ENCODE data around the gene ACVRL1.

Gene ACVRL1

DNA sequence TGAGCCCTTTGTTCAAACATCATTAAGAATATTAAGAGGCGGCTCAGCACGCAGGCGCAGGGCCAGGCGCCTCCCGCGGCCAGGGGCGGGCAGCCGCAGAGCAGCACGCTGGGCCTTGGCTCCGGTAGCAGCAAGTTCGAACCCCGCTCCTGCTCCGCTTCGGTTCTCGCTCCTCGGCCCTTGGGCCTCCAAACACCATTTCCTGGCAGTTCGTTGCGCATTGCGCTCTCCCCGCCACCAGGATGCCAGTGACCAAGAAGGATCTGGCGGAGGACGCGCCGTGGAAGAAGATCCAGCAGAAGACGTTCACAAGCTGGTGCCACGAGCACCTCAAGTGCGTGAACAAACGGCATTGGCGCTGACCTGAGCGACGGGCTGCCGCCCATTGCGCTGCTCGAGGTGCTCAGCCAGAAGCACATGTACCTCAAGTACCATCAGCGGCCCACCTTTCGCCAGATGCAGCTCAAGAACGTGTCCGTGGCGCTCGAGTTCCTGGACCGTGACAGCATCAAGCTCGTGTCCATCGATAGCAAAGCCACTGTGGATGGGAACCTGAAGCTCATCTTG, 6.9 kb upstream of the ACVRL1 start:
- no peak for DNase-seq

DNA sequence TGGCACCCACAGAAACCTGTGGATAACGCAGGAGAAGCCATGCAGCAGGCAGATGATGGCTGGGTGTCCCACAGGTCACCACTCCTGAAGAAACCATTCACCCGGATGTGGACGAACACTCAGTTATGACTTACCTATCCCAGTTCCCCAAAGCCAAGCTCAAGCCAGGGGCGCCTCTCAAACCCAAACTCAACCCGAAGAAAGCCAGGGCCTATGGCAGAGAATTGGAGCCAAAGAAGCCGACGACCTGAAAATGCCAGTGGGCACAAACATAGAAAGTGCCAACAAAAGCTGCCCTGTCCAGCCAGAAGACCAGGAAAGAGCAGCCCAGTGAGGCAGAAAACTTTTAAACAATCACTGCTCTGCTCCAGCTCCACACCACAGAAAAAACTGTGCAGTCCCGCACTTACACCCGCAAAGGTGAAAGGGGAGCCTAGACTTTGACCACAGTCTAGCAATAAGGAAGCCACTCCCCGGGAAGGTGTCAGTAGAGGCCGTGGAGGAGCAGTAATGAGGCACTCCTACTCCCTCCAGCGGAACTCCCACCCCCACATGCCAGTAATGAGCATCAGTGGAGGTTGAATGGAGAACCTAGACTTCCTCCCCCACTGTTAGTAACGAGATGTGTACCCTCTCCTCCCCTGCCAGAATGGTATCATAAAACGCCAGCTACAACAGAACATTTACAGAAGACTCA, 6.0 kb upstream of the ACVRL1 start:
- DNase-seq, result no peak

DNA sequence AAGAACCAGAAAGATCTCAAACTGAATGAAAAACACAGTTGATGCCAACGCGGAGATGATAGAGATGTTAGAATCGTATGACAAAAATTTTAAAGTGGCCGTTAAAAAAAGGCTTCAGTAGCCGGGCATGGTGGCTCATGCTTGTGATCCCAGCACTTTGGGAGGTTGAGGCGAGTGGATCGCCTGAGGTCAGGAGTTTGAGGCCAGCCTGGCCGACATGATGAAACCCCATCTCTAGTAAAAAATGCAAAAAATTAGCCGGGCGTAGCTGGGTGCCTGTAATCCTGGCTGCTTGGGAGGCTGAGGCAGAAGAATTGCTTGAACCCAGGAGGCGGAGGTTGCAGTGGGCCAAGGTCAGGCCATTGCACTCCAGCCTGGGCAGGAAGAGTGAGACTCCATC, 5.4 kb upstream of the ACVRL1 start:
- no peak for DNase-seq

DNA sequence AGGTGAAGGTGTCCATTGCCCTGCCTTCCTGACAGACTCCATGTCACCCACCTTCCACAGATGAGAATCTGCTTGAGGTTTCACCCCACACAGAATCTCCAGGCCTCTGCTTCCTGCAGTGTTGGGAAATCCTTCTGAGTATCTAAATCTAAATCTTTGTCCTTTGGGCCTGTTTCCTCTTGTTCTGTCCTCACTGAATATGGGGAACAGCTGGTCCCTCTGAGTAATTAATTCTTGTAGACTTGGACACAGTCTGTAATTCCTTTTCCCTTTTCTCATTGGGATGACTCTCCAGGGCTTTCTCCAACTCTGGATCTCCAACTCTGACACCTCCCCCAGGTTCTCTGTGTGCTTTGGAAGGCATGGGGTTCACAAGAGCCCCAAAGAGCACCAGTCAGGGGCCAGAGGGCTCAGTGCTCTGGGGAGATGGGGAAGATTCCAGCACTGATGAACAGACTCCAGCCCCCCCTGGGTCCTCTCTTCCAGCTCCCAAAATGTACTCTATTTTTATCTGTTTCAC, 2.3 kb upstream of the ACVRL1 start:
- no peak for DNase-seq

DNA sequence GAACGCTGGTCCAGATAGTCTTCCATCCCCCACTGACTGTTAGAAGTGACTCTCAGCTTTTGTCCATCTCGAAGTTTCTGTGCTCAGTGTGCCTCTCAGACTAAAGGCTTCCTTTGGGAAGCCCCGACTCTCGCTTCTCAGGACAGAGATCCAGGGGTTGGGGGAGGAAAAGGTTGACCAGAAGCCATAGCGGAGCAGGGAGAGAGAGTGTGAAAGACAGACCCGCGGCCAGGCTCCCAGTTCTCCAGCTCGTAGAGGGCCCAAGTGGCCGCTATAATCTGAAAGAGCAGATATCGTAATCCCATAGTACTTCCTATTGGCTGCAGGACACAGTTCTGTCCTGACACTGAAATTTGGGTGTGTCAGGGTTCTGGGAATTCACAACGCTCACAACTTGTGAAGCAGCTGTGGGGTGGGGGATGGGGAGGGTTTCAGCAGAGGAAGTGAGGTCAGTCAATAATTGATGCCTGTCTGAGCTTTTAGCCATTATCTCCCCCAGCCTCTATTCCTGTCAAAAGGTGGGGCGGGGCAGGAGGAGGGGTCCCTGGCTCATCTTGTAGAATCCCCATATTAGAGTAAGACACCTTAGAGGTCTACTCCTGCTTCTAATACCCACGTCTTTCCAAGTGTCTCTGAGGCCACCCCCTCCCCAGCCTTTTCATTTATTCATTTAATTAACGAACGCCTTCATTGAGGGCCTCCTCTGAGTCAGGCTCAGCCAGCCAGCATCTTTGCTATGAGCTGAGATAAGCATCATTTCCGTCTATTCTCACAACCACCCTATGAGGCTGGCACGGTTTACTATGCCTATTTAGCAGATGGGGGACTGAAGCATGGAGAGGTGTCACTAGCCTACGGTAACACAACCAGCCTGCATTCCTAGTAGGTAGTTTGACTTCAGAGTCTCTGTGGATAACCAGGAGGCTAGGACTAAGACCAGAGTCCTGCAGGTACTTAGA, 1.6 kb upstream of the ACVRL1 start:
- DNase-seq, result no peak

DNA sequence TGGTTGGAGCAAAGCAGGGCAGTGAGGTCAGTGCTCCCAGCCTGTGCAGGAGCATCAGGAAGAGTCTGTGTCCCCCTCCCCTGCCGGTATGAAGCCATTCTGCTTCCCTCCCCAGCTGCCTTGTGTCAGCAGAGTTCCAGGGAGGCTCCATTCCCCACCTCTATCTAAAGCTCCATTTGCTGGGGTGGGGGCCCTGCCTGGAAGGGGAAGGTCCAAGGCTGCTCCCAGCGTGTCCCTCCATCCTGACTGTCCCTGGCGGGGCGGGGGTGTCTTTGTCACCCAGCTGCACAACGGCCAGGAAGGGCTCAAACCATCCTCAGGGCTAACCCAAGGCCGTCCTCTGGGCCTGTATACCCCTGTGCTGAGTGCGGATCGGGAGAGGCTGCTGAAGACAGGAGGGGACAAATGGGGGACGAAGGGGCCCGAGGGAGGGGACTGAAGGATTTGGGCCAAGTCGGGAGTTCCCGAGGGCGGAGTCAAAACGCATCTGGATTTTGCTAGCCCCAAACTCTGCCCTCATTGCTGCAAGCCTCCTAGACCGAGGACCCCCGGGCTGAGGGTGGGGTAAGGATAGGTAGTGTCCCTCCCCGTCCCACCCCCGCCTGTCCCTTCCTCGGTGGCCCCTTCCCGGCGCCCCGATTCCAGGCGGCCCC, 748 bp upstream of the ACVRL1 start:
- no peak for DNase-seq

DNA sequence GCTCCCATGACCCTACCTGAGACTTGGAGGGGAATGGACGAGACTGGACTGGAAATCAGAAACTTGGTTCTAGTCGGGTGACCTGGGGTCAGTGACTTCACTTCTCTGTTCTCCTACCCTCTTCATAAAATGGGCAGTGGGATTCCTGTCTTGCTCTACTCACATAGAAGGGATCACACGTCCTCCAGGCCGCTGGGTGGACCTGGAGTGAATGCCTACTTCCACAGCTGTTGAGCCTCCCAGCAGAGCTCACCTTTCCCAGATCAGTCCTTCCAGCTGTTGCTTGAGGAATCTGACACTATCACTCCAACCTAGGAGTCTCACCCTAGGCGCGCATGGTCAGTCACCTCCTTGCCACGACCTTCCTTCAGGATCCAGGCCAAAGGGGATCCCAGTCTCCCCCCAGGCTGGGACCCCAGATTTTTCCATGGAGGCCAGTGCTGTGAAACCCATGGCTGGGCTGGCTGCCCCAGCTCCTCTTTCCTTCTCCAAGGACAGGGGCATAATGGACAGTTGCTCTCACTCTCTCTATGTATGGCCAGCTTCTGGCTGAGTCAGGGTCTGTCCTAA, 637 bp downstream of the ACVRL1 start:
- DNase-seq, result no peak

DNA sequence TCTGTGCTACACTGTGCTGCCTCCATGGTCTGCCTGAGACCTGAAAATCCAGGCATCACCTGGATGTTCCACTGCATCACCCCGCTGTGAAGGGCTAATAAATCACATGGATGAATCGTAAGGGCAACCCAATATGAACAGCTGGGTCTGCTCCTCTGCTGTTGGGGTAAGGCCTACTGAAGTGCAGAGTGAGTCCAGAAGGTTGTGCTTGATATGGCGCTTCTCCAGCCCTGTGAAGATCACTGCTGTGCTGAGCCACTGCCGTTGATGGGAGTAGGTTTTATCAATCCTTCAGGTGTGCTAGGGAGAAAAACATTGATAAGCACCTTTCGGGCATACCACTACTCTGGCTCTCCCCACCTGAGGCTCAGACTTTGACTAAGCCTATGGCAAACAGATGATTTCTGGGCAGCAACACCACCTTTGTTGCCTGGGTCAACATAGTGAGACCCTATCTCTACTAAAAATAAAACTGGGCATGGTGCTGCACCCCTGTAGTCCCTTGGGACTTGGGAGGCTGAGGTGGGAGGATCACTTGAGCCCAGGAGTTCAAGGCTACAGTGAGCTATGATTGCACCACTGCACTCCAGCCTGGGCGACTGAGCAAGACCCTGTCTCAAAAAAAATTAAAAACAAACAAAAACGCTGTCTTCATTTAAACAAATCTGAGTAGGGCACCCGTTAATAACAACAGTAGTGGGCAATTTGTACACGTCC, 1.7 kb downstream of the ACVRL1 start:
- no peak for DNase-seq

DNA sequence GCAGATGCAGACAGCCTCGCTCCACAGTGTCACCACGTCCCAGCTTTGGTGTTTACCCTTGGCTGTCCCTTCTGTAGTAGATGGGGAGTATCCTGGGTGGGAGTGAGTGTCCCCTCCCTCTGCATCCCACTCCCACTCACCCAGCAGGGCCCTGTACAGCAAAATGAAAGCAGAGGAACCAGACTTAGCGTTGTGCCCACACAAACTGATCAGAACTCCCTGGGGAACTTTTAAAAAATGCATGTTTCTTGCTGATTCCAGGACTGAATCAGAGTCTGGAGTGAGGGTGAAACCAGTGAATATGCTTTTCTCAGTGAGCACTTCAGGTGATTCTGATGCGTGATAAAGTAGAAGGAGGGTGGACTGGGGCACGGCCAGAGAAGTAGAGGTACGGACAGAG, 2.9 kb downstream of the ACVRL1 start:
- DNase-seq, result no peak

DNA sequence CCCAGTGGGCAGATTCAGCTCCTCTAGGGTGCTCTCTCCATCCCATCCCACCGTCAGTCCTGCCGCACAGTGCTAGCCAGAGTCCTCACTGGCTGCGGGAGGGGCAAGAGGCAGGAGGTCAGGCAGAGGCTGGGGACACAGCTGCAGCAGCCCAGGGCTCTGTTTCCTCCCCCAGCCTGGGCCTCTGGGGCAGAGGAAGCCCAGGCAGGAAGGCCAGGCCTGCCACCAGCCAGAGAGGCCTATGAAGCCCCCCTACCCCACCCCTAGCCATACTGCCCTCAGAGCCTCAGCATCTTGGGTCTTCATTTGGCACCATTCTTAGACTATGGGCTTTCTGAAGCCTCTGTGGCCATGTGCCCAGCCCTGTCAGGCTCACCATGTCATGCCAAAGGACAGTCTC, 3.4 kb downstream of the ACVRL1 start:
- no peak for DNase-seq

DNA sequence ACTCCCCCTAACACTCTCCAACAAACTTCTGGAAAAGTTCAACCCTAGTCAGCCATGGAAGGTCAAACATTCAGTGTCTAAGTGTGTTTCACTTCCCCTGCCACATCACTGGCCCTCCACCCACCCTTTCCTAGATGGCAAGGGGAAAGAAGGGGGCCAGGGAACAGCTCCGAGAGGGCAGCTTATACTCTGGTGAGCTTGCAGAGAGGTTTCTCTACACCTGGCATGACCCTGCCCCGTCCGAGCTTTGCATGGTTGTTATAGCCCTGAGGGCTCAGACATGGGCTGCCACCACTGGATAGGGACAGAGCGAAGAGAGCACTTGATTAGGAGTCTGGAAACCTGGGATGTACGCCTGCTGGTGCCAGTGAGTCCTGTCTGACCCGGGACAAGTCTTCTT, 4.0 kb downstream of the ACVRL1 start:
- DNase-seq, result no peak

DNA sequence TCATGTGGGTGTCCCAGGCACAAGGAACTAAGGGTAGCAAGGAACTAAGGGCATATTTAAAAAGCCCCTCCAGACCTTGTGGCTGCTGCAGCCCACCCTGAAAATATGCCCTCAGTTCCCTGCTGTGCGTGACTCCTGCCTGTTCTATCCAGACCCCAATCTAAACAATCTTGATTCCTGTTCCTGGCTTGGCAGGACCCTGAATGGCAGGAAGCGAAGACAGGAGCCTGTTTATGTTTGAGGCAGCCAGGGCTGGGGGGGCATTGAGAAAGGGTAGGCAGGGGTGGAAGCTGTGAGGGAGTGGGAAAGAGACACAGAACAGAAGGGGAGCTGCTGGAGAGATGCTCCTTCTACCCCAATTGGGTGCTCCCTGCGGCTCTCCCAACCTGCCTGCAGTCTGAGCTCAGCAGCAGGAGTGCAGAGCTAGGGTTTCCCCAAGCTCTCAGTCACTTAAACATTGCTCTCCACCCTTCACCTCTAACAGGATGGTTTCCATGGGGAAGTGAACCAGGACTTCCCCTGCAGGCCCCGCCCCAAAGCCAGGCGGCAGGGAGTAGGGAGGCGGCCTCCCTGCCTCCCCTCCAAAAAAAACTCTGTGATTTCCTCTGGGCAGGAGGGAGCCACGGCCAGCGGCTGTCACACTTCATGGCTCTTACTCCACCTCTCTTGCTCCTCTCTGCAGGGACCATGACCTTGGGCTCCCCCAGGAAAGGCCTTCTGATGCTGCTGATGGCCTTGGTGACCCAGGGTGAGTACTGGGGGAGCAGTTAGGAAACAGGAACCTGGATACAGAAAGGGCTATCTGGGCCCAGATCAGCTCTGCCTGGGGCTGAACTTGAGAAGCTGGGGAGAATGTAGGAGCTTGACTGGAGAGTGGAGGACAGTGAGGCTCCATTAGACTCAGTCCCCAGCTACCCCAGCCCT, 4.7 kb downstream of the ACVRL1 start:
- no peak for DNase-seq

DNA sequence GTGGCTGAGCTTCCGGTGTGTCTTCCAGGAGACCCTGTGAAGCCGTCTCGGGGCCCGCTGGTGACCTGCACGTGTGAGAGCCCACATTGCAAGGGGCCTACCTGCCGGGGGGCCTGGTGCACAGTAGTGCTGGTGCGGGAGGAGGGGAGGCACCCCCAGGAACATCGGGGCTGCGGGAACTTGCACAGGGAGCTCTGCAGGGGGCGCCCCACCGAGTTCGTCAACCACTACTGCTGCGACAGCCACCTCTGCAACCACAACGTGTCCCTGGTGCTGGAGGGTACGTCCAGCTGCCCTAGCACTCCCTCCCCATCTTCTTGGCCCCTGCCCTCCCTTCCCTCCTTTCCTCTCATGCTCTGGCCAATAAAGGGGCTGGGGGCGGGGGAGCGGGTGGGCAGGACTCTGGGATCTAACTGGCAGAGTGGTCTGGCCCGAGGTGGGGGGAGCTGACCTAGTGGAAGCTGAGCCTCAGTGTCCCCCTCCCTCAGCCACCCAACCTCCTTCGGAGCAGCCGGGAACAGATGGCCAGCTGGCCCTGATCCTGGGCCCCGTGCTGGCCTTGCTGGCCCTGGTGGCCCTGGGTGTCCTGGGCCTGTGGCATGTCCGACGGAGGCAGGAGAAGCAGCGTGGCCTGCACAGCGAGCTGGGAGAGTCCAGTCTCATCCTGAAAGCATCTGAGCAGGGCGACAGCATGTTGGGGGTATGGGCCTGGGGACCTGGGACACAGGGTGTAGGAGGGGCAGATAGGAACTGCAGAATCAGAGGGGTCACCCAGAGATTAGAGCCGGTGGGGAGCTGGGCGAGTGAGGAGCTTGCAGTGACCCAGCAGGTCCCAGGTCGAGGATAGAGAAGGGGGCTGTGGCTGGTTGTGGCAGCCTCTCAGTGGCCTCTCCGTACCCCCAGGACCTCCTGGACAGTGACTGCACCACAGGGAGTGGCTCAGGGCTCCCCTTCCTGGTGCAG, 6.0 kb downstream of the ACVRL1 start:
- no peak for DNase-seq

DNA sequence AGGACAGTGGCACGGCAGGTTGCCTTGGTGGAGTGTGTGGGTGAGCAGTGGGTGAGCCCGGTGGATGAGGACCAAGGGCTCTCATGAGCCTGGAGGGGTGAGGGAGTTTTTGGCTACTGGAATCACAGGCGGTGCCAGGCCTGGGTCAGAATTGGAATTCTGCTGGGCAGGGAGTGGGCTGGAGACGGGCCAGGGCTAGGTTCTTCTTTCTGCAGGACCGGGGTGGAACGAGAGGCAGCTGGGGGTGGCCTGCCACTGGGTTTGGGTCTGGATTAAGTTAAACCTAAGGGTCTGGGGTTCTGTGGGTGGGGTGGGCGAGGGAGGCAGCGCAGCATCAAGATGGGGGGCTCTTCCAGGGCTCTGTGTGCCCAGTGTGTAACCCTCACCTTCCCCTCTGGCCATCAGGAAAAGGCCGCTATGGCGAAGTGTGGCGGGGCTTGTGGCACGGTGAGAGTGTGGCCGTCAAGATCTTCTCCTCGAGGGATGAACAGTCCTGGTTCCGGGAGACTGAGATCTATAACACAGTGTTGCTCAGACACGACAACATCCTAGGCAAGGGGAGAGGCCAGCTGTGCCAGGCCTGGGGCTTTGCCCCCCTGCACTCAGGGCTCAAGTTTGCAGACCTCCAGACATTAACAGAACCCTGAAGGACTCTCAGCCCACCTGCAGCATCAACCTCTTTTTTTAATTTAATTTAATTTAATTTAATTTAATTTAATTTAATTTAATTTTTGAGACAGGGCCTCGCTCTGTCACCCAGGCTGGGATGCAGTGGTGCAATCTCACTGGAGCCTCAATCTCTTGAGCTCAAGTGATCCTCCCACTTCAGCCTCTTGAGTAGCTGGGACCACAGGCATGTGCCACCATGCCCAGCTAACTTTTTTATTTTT, 7.0 kb downstream of the ACVRL1 start:
- no peak for DNase-seq

DNA sequence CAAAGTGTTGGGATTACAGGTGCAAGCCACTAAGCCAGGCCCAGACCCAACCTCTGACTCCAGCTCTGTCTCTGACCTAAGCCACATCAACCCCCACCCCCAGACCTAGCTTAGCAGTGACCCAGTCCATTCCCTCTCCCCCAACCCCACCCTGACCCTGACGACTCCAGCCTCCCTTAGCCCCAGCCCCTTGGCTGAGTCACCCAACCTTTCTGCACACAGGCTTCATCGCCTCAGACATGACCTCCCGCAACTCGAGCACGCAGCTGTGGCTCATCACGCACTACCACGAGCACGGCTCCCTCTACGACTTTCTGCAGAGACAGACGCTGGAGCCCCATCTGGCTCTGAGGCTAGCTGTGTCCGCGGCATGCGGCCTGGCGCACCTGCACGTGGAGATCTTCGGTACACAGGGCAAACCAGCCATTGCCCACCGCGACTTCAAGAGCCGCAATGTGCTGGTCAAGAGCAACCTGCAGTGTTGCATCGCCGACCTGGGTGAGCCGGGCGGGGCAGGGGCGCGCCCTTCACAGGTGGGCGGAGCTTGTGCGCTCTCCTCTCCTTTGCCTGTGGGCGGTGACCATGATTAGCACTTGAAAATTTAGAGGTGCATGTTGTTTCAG, 7.8 kb downstream of the ACVRL1 start:
- DNase-seq, result no peak

DNA sequence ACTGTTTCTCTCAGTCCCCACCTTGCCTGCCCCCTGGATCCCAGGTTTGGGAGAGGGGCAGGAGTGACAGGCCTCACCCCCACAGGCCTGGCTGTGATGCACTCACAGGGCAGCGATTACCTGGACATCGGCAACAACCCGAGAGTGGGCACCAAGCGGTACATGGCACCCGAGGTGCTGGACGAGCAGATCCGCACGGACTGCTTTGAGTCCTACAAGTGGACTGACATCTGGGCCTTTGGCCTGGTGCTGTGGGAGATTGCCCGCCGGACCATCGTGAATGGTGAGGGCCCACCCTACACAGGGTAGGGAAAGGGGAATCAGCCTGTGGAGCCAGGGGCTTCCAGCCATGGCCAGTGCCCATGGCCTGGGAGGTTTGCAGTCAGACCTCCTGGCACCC, 8.6 kb downstream of the ACVRL1 start:
- DNase-seq, result no peak

DNA sequence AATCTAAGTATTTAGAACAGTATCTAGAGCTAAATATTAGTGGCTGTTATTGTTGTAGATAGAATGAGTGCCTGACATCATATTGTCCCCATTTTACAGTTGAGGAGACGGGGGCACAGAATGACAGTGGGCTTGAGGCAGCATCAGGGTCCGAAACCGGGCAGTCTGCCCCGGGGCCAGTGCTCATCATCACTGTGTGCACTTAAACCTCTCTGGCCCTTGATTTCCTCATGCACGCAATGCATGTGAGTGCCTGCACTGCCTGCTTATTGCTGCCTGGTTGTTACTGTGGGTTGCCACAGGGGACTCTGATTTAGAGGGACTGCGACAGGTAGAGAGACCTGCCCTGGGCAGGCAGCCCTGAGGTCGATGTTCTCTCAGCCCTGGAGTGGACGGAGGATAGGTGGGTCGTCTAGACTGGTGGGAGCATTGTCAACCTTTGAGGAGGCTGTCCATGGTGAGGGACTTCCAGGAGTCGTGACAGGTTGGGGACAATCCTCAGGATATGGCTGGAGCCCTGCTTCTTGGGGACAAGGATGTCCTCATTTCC, 9.8 kb downstream of the ACVRL1 start:
- DNase-seq, result no peak
